ENCODE measurements around the gene FGF4. TPM values are rescaled to one million over a fixed set of nuclear protein-coding genes. Genes with fewer than 3 reads are reported as not detected.

The FGF4 gene
- total and polyA plus RNA-seq, 4 donors, result not detected

DNA sequence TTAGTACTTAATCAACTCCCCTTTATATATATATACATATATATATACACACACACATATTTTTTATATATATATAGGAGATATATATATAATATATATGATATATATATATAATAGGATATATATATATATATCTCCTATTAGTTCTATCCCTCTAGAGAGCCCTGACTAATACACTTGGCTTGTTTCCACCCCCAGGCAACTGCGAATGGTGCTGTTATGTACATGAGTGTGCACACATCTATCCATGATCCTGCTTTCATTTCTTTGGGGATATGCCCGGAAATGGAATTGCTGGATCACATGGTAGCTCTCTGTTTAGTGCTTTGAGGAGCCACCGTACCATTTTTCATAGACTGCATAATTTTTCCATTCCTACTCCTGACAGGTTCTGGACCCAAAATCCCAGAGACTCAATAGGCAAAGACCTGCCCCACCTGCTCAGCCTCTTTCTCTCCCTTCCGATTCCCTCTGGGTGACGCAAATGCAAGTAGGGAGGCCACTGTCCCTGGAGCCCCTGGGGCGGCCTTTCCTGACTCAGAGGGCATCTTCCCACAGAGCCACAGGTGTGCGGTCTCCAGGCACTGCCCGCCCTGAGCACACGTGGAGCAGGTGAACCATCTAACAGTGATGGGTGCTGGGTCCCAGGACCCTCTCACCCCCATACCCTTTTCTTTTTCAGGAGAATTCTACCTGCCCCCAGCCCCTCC, 32.1 kb upstream of the FGF4 start (continued):
- TF ChIP-seq, protein P1, sequence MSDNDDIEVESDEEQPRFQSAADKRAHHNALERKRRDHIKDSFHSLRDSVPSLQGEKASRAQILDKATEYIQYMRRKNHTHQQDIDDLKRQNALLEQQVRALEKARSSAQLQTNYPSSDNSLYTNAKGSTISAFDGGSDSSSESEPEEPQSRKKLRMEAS (IDR thresholded peaks at IDR 0.05), result no peak
- TF ChIP-seq, protein P2, sequence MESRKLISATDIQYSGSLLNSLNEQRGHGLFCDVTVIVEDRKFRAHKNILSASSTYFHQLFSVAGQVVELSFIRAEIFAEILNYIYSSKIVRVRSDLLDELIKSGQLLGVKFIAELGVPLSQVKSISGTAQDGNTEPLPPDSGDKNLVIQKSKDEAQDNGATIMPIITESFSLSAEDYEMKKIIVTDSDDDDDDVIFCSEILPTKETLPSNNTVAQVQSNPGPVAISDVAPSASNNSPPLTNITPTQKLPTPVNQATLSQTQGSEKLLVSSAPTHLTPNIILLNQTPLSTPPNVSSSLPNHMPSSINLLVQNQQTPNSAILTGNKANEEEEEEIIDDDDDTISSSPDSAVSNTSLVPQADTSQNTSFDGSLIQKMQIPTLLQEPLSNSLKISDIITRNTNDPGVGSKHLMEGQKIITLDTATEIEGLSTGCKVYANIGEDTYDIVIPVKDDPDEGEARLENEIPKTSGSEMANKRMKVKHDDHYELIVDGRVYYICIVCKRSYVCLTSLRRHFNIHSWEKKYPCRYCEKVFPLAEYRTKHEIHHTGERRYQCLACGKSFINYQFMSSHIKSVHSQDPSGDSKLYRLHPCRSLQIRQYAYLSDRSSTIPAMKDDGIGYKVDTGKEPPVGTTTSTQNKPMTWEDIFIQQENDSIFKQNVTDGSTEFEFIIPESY (IDR thresholded peaks at IDR 0.05), result no peak
- TF ChIP-seq NR2F2 (IDR thresholded peaks at IDR 0.05), result no peak

DNA sequence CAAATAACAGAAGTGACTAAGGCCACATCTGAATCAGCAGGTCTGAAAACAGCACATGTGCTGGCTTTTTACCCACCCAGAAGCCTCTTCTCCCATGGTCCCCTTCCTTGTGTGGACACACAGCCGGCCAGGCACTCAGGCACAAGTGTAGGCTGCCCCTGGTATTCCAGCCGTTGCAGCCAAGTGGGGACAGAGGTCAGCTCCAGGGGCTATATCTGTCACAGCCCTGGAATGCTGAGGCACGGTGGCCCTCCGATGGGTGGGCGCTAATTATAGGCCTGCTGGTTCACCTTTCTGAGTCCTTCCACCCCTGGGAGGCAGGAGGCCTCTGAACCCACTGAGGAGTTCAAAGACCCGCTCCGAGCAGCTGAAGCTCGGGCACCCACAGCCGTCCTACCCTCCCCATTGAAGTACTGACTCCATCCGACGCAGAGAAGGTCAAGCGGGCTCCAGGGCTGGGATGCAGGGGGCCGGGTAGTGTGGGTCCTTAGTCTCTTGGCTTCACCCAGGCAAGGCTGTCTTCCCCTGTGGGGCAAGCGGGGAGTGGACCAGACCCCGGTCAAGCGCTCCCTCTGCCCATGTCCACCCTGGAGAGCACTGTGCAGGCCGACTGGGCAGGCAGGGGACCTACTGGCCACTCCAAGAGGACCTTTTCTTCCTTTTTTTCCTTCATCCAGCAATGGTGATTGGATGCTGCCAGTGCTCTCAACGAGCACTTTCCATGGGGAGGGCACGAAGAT, 29.8 kb upstream of the FGF4 start:
- no peak for DNase-seq (ENCODE audit: low spot score)
- H3K27me3 ChIP-seq (ENCODE audit: control insufficient read depth in 4 of 4, insufficient read depth in 4 of 4, low read length in 3 of 4), result no peaks in the 10 kb centered on the region
- H3K27ac ChIP-seq (ENCODE audit: low read depth in 1 of 2, low read length in 2 of 2), result no peak overlapping the region
- H3K9ac ChIP-seq (ENCODE audit: low read depth in 1 of 2, low read length in 2 of 2), result no peak overlapping the region
- TF ChIP-seq, protein P1 (IDR thresholded peaks at IDR 0.05), result no peak
- TF ChIP-seq FOXA2 (IDR thresholded peaks at IDR 0.05) (no peak), RAD21 (IDR thresholded peaks at IDR 0.05) (no peak), GABPA (IDR thresholded peaks at IDR 0.05 in 1 of 2, conservative IDR thresholded peaks at IDR 0.05 in 1 of 2) (no peak), JUND (IDR thresholded peaks at IDR 0.05) (no peak), NR2F2 (IDR thresholded peaks at IDR 0.05) (no peak), HNF4G (IDR thresholded peaks at IDR 0.05) (no peak), RXRA (IDR thresholded peaks at IDR 0.05) (no peak), EGR1 (IDR thresholded peaks at IDR 0.05; ENCODE audit: low read depth in 2 of 2) (no peak), SP1 (IDR thresholded peaks at IDR 0.05) (no peak), TAF1 (conservative IDR thresholded peaks at IDR 0.05) (no peak), FOXA1 (IDR thresholded peaks at IDR 0.05) (no peak), HNF4A (conservative IDR thresholded peaks at IDR 0.05) (no peak), YY1 (IDR thresholded peaks at IDR 0.05) (no peak)
- TF ChIP-seq, protein P3, sequence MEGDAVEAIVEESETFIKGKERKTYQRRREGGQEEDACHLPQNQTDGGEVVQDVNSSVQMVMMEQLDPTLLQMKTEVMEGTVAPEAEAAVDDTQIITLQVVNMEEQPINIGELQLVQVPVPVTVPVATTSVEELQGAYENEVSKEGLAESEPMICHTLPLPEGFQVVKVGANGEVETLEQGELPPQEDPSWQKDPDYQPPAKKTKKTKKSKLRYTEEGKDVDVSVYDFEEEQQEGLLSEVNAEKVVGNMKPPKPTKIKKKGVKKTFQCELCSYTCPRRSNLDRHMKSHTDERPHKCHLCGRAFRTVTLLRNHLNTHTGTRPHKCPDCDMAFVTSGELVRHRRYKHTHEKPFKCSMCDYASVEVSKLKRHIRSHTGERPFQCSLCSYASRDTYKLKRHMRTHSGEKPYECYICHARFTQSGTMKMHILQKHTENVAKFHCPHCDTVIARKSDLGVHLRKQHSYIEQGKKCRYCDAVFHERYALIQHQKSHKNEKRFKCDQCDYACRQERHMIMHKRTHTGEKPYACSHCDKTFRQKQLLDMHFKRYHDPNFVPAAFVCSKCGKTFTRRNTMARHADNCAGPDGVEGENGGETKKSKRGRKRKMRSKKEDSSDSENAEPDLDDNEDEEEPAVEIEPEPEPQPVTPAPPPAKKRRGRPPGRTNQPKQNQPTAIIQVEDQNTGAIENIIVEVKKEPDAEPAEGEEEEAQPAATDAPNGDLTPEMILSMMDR (IDR thresholded peaks at IDR 0.05; ENCODE audit: low read depth, low read length, missing input control), result no peak
- TF ChIP-seq, protein P4, sequence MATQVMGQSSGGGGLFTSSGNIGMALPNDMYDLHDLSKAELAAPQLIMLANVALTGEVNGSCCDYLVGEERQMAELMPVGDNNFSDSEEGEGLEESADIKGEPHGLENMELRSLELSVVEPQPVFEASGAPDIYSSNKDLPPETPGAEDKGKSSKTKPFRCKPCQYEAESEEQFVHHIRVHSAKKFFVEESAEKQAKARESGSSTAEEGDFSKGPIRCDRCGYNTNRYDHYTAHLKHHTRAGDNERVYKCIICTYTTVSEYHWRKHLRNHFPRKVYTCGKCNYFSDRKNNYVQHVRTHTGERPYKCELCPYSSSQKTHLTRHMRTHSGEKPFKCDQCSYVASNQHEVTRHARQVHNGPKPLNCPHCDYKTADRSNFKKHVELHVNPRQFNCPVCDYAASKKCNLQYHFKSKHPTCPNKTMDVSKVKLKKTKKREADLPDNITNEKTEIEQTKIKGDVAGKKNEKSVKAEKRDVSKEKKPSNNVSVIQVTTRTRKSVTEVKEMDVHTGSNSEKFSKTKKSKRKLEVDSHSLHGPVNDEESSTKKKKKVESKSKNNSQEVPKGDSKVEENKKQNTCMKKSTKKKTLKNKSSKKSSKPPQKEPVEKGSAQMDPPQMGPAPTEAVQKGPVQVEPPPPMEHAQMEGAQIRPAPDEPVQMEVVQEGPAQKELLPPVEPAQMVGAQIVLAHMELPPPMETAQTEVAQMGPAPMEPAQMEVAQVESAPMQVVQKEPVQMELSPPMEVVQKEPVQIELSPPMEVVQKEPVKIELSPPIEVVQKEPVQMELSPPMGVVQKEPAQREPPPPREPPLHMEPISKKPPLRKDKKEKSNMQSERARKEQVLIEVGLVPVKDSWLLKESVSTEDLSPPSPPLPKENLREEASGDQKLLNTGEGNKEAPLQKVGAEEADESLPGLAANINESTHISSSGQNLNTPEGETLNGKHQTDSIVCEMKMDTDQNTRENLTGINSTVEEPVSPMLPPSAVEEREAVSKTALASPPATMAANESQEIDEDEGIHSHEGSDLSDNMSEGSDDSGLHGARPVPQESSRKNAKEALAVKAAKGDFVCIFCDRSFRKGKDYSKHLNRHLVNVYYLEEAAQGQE (IDR thresholded peaks at IDR 0.05), result no peak
- TF ChIP-seq, protein P5, sequence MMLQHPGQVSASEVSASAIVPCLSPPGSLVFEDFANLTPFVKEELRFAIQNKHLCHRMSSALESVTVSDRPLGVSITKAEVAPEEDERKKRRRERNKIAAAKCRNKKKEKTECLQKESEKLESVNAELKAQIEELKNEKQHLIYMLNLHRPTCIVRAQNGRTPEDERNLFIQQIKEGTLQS (IDR thresholded peaks at IDR 0.05), result no peak
- no peak overlapping the region for H3K4me3 ChIP-seq (ENCODE audit: low read depth in 1 of 3, low read length in 3 of 3)
- no peaks in the 10 kb centered on the region for H3K36me3 ChIP-seq (ENCODE audit: control insufficient read depth in 4 of 4, insufficient read depth in 3 of 4, low read depth in 1 of 4, low read length in 3 of 4)
- 79% methylated on average over 19 of the region's 19 CpGs for WGBS
- peaks cover 0 to 3% (median 2%) of the 10 kb centered on the region in 4 donors for H3K4me1 ChIP-seq (ENCODE audit: control insufficient read depth in 4 of 4, insufficient read depth in 4 of 4, low read length in 3 of 4)
- H3K9me3 ChIP-seq (ENCODE audit: control insufficient read depth in 4 of 4, low read length in 3 of 4), result no peaks in the 10 kb centered on the region
